HAP-1 (cell line): ENCODE data around the gene REEP1.
"Not testable (repeated sequence)": the region's sequence is repeated elsewhere in the genome, so short reads cannot be mapped to it uniquely, and the experiment has no call there.

ENCODE experiments used
- DNase-seq, 2 experiments: peaks; one replicate each; pipeline ENCODE4 v3.0.0-alpha.2; 2016 to 2020; ENCODE audit warnings: low spot score in 2 of 2
- H3K27me3 ChIP-seq: fragments of 250-450 bp; sonication (Bioruptor Pico); 2 replicates; pipeline ENCODE4 v1.5.1; 2020; ENCODE audit warnings: low read depth, mild to moderate bottlenecking, moderate library complexity
- H3K36me3 ChIP-seq: fragments of 250-450 bp; sonication (Bioruptor Pico); replicated peaks from 2 replicates; pipeline ENCODE4 v1.5.1; 2020; ENCODE audit warnings: mild to moderate bottlenecking
- H3K4me1 ChIP-seq: fragments of 250-450 bp; sonication (Bioruptor Pico); 2 replicates; pipeline ENCODE4 v1.5.1; 2020; ENCODE audit warnings: mild to moderate bottlenecking
- H3K4me3 ChIP-seq: fragments of 250-450 bp; sonication (Bioruptor Pico); 2 replicates; pipeline ENCODE4 v1.5.1; 2020; ENCODE audit warnings: mild to moderate bottlenecking, moderate library complexity
- H3K9me3 ChIP-seq: fragments of 250-450 bp; sonication (Bioruptor Pico); 2 replicates; pipeline ENCODE4 v1.5.1; 2020; ENCODE audit warnings: mild to moderate bottlenecking, moderate library complexity
- in situ Hi-C: fragments of 300-500 bp; cut with MboI; formaldehyde crosslinking; loops from 3 replicates; pipeline ENCODE4 v1.14.3; 2020; ENCODE audit warnings: low sequenced_read_pairs, inconsistent platforms, mixed read lengths

The REEP1 gene

DNA sequence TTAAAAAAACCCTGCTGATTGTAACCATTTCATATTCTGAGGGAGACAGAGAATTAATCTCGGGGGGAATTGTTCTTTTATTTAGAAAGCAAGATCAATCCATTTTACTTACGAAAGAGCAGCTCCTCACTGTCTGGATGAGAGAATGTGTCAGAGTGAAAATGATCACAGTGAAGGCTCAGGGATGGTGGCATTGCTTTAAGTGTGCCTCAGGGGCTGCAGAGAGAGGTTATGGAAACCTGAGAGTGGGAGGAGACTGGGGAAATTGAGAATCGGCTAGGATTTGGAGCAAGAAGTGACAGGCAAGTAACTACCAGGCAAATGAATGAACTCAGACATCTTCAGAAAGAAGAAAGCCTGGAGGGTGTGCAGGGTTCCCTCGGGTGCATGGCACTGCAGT, 104.0 kb downstream of the REEP1 start:
- Histone ChIP-seq H3K27me3 (no peaks in the 10 kb centered on the region), H3K4me1 (no peaks in the 10 kb centered on the region), H3K9me3 (no peaks in the 10 kb centered on the region), H3K36me3 (no peaks in the 10 kb centered on the region), H3K4me3 (no peak overlapping the region)
- in situ Hi-C loops, result no loop called here
- no peak for DNase-seq

DNA sequence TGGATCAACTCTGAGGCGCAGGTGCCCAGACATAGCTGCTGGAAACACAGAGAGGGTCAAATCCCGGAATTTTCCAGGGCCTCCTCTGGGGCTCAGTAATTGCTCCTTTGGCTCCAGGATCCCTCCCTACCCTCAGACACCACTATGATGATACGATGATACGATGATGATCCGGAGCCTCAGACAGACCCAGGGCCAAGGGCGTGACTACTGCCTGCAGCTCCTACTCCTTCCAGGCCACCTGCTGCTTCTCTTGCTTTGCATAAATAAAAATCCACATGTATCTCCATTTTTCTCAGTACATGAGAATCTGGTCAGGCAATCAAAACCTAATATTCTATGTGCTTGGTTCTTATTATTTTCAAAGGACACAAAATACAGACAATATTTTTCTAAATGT, 104.5 kb downstream of the REEP1 start:
- Histone ChIP-seq H3K36me3 (no peaks in the 10 kb centered on the region), H3K4me1 (no peaks in the 10 kb centered on the region), H3K4me3 (no peak overlapping the region), H3K9me3 (no peaks in the 10 kb centered on the region), H3K27me3 (no peaks in the 10 kb centered on the region)
- in situ Hi-C loops, result no loop called here
- DNase-seq, result no peak

DNA sequence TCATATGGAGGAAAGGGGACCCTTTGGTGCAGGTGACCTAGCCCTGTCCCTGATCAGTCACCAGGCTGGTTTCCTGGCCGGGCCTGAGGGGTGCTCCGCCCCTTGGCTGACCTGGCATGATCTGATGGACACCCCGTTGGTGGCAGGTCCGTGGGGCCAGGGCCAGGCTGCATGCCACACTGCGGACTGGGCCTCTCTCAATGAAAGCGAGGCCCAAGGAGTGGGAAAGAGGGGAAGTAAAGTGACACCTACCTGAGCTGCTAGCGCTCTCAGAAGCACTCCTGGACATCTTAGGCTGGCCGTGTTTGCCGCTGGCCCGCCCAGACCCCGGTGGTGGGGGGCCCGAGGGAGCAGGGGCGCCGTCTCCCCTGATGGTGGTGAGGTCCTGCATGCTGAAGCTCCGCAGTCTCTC, 105.0 kb downstream of the REEP1 start:
- H3K27me3 ChIP-seq, result no peaks in the 10 kb centered on the region
- H3K9me3 ChIP-seq, result no peaks in the 10 kb centered on the region
- H3K4me1 ChIP-seq, result no peaks in the 10 kb centered on the region
- H3K36me3 ChIP-seq, result no peaks in the 10 kb centered on the region
- no peak overlapping the region for H3K4me3 ChIP-seq
- no peak for DNase-seq
- in situ Hi-C loops, result no loop called here

DNA sequence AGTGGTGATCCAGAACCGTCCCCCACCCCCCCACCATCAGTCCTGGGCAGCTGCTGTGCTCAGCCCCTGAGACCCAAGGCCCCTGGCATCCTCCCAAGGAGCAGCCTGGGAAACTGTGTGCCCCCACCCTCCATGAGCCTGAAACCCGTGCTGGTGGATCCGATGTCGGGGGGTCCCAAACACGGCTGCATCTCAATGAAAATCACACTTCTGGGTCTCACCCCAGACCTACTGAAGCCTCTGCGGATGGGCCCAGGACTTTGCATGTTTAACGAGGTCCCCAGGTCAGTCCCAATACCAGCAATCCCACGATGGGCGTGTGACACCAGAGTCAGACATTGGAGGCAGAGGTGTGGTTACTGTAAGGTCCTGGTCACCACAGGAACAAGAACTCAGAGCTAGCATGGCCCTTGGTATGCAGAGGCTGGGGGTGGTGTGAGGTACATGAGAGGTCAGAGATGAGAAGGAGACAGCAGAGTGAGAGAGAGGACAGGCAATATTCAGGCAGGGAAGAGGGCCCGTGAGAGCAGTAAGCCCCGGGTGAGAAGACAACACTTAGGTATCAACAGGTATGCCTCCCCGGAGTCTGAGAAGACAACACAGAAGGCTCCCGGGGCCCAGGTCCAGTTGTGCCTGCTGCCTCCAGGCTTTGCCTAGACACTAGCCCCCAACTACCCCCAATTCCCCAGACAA, 105.6 kb downstream of the REEP1 start:
- Histone ChIP-seq H3K27me3 (no peaks in the 10 kb centered on the region), H3K36me3 (no peaks in the 10 kb centered on the region), H3K9me3 (no peaks in the 10 kb centered on the region), H3K4me1 (no peaks in the 10 kb centered on the region), H3K4me3 (no peak overlapping the region)
- in situ Hi-C loops, result no loop called here
- DNase-seq, result no peak

DNA sequence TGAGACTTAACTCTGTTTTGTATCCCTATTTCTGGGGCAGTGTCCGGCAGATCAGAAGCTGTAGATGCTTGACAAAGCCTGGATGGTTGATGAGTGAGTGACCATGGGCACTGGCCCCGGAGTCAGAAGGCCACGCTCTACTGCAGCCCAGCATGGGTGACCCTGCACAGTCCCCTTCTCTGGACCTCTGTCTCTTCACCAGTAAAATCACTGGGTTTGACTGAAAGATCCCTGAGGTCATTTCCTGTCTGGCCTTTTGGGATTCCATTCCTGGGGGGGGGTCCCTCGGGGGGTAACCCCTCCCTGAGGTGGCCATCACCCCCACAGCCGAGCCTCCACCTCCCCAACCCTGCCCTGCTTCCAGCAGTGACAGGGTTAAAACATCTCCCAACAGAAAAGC, 106.5 kb downstream of the REEP1 start:
- Histone ChIP-seq H3K4me3 (no peak overlapping the region), H3K4me1 (no peaks in the 10 kb centered on the region), H3K9me3 (no peaks in the 10 kb centered on the region), H3K27me3 (no peaks in the 10 kb centered on the region), H3K36me3 (no peaks in the 10 kb centered on the region)
- DNase-seq, result no peak
- in situ Hi-C loops, result no loop called here

DNA sequence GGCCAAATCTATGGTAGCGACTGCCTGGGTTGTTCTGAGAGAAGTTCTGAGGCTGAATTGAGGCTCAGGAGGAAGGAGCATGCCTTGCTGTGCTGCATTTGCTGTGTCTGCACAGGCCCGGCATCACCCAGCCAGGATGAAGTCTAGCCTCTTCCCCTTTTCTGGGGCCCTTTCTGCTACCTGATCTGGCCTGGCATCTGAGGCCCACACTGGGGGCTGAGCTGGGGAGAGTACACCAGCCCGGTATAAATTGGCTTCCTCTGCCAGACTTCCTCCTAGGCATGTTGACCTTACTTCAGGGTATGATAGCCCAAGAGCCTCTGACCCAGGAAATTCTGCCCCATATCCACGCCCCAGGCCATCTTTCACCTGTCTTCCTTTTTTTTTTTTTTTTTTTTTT, 108.2 kb downstream of the REEP1 start:
- H3K4me3 ChIP-seq, result no peak overlapping the region
- H3K27me3 ChIP-seq, result no peaks in the 10 kb centered on the region
- H3K4me1 ChIP-seq, result no peaks in the 10 kb centered on the region
- no peaks in the 10 kb centered on the region for H3K9me3 ChIP-seq
- no peaks in the 10 kb centered on the region for H3K36me3 ChIP-seq
- in situ Hi-C loops, result loop anchor here (10.0 kb wide), 1 partner anchor 136 kb away; no protein-coding TSS in a partner anchor
- no peak for DNase-seq

DNA sequence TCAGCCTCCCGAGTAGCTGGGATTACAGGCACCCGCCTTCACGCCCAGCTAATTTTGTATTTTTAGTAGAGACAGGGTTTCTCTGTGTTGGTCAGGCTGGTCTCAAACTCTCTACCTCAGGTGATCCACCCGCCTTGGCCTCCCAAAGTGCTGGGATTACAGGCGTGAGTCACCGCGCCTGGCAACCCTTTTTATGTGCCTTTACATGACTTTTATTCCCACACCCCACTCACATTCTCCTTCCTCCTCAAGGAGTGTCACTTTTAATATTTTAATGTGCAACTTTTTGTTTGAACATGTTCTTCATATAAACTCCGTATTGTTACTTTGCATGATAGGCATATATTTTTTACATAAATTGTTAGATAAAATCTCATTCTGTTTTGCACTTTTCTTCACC, 108.9 kb downstream of the REEP1 start:
- in situ Hi-C loops, result loop anchor here (10.0 kb wide), 1 partner anchor 136 kb away; no protein-coding TSS in a partner anchor
- DNase-seq, H3K4me1 ChIP-seq, H3K36me3 ChIP-seq, H3K9me3 ChIP-seq, H3K27me3 ChIP-seq, H3K4me3 ChIP-seq: not testable (repeated sequence)

DNA sequence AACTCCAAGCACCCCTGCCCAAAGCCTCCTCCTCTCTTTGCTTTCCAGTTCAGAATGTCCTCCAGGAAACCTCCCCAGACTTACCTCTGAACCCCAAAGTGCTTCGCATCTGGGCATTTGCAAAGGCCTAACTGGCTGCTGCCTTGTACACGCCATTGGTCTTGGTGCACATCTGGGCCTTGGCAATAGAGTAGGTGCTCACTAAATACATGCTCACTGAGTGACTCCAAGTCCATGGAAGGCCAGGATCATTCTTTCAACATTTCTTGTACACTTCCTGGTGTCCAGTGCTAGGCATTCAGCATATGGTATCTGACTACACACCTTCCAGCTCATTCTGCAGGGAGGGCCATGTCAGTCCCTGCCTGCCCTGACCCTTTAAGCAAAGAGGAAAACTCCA, 109.7 kb downstream of the REEP1 start:
- no peak for DNase-seq
- in situ Hi-C loops, result loop anchor here (10.0 kb wide), 1 partner anchor 137 kb away; no protein-coding TSS in a partner anchor
- Histone ChIP-seq H3K9me3 (no peaks in the 10 kb centered on the region), H3K4me1 (peaks cover 12% of the 10 kb centered on the region), H3K27me3 (no peaks in the 10 kb centered on the region), H3K4me3 (no peak overlapping the region), H3K36me3 (no peaks in the 10 kb centered on the region)

DNA sequence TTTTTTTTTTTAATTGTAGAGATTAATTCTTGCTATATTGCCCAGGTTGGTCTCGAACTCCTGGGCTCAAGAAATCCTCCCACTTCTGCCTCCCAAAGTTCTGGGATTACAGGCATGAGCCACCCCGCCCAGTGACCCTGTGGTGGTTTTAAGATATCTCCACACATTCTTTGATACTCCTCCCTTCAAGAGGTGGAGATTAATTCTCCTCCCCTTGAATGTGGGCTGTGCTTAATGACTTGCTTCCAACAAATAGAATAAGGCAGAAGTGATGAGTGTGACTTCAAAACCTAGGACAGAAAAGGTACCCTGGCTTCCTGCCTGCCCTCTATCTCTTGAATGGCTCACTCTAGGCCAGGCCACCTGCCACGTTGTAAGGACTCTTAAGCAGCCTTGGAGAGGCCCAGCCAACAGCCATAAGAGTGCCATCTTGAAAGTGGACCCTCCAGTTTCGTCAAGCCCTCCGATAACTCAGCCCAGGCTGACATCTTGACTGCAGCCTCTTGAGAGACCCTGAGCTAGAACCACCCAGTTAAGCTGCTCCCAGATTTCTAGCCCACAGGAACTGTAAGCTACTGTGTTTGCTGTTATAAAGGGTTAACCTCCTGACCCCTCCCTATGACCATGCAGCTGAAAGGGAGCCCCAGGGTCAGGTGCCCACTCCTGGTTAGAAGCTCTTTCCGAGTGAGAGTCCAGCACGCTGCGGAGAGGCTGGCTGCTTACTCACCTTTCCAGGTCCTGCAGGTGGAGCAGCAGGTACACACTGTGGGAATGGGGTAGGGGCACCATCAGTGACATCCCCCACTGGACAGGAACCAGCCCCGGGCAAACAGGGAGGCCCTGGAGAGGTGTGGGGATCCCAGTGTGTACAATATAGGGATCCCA, 110.5 kb downstream of the REEP1 start:
- Histone ChIP-seq H3K27me3 (no peaks in the 10 kb centered on the region), H3K4me3 (no peak overlapping the region), H3K9me3 (no peaks in the 10 kb centered on the region), H3K4me1 (peaks cover 12% of the 10 kb centered on the region), H3K36me3 (no peaks in the 10 kb centered on the region)
- DNase-seq, result no peak
- in situ Hi-C loops, result loop anchor here (10.0 kb wide), 1 partner anchor 138 kb away; no protein-coding TSS in a partner anchor

DNA sequence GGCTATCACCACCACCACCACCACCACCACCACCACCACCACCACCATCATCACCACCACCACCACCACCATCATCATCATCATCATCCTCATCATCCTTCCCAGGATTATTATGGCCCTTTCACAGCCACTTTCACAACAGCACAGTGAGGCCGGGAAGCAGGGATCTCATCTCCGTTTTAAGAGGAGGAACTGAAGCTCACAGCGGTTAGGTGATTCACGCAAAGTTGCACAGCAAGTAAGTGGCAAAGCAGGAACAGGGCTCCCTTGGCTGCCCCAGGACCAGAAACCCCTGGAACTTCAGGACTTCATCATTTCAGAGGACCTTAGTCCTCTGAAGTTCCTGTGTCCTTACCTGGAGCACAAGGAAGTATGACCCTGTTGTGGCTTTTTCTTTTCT, 111.4 kb downstream of the REEP1 start:
- H3K27me3 ChIP-seq, result no peaks in the 10 kb centered on the region
- peaks cover 12% of the 10 kb centered on the region for H3K4me1 ChIP-seq
- DNase-seq, result no peak
- H3K4me3 ChIP-seq, result no peak overlapping the region
- in situ Hi-C loops, result loop anchor here (10.0 kb wide), 1 partner anchor 139 kb away; no protein-coding TSS in a partner anchor
- no peaks in the 10 kb centered on the region for H3K9me3 ChIP-seq
- no peaks in the 10 kb centered on the region for H3K36me3 ChIP-seq

DNA sequence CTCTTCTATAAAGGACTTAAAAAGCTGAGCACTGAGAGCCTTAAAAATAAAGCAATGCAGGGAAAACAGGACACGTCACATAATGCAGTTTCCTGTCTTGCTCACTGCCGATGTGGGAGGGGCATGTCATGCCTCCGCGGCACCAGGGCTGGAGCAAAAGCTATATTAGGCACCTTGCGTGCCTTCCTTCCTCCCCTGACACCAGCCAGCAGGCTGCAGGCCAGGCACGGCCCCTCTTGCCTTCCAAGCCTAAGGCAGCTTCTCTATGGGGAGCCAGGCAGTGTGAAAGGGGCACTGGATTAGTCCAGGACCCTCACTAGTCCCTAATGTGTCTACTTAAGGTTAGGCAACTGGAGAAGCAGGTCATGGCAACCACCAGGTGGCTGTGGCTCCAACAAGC, 111.8 kb downstream of the REEP1 start:
- peaks cover 12% of the 10 kb centered on the region for H3K4me1 ChIP-seq
- no peak for DNase-seq
- no peaks in the 10 kb centered on the region for H3K27me3 ChIP-seq
- in situ Hi-C loops, result loop anchor here (10.0 kb wide), 1 partner anchor 139 kb away; no protein-coding TSS in a partner anchor
- H3K4me3 ChIP-seq, result no peak overlapping the region
- H3K36me3 ChIP-seq, result no peaks in the 10 kb centered on the region
- H3K9me3 ChIP-seq, result no peaks in the 10 kb centered on the region

DNA sequence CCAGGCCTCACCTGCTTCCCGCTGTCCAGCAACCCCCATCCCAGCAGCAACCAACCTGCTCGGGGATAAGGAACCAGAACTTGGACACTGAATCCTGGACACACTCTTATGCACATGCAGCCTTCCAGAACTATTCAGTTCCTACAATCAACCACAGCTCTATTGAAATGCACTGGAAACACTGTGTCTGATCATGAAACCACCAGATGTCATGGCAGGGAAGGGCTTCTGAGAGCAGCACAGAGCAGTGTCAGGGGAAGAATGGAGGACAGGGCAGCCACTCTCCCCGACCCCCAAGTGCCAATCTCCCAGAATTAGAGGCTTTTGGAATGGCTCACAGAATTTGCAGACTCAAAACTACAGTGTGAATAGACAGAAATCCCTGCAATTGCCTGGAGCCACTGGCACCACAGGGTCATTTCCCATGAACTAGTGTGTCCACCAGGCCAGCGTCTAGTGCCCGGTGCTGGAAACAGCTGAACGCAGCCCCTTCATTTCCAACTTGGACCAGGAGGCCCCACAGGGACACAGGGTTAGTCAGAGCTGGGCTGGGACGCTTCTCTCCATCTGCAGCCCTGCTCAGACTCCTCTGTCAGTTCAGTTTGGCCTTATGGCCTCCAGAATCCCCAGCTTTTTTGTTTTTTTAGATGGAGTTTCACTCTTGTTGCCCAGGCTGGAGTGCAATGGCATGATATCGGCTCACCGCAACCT, 112.6 kb downstream of the REEP1 start:
- H3K36me3 ChIP-seq, result no peaks in the 10 kb centered on the region
- DNase-seq, result no peak
- no peaks in the 10 kb centered on the region for H3K27me3 ChIP-seq
- H3K9me3 ChIP-seq, result no peaks in the 10 kb centered on the region
- peaks cover 12% of the 10 kb centered on the region for H3K4me1 ChIP-seq
- in situ Hi-C loops, result loop anchor here (10.0 kb wide), 1 partner anchor 140 kb away; no protein-coding TSS in a partner anchor
- H3K4me3 ChIP-seq, result no peak overlapping the region

DNA sequence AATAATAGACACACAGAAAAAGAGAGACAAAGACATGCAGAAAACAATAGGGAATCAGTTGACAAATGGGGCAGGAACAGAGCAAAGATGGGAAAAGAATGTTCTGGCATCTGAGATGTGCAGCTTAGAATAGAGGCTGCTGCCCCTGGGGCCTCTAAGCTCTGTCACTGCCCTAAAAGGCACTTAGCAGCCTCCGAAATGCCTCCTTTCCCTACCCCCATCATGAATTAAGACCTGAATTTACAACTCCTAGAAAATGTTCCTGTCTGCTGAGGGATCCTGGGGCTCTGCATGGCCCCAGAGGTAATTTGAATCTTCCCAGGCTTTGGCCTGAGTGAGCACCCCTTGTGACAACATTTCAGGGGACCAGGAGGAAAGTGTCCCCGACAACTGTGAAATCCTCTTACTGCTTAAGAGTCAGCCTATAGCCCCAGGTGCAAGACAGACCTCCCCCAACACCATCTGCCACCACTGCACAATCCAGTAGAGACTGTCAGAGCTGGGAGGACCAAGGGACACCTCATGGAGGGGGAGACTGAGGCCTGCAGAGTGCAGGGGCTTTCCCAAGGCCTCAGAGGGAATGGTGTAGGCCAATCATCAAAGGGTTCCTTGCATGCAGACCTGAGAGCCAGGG, 113.4 kb downstream of the REEP1 start:
- H3K9me3 ChIP-seq, result no peaks in the 10 kb centered on the region
- H3K4me3 ChIP-seq, result no peak overlapping the region
- no peaks in the 10 kb centered on the region for H3K36me3 ChIP-seq
- H3K27me3 ChIP-seq, result no peaks in the 10 kb centered on the region
- in situ Hi-C loops, result loop anchor here (10.0 kb wide), 1 partner anchor 141 kb away; no protein-coding TSS in a partner anchor
- peaks cover 12% of the 10 kb centered on the region for H3K4me1 ChIP-seq
- DNase-seq, result no peak
